Glomerular endothelial cell (primary cell): ENCODE measurements around the gene C16orf96. TPM values are rescaled to one million over a fixed set of nuclear protein-coding genes. Genes with fewer than 3 reads are reported as not detected.
"Not testable (repeated sequence)": the region's sequence is repeated elsewhere in the genome, so short reads cannot be mapped to it uniquely, and the experiment has no call there.

Experiments used
- DNase-seq: peaks from one replicate; pipeline ENCODE4 v3.0.0-alpha.2; 2011; ENCODE audit warnings: low read depth, low spot score; ENCODE audit errors: extremely low read depth
- total RNA-seq: library from RNA; depleted of rRNA; stranded (reverse); fragments of >200 nt; gene quantifications from 2 replicates; pipeline ENCODE4 v1.2.3, GENCODE V29; 2015

The C16orf96 gene
- total RNA-seq, 1 donor from 2014 or later = not detected

DNA sequence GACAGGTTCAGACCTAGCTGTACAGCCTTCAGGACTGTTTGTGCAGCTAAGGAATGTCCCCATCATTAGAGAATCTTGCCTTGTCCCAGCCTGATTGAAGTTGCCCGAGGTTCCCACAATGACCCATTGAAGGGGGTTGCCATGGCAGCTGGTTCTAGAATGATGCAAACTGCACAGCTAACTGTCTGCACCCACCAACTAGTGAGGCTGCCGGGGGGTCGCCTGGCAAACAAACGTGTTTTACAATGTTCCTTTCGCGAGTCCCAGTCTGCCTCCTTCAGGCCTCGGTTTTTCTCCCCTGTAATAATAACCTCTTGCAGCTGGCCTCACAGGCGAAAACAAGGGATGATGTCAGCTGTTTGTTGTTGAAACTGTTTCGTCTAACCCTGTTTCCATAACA, 5.5 kb downstream of the C16orf96 start:
- no peak for DNase-seq

DNA sequence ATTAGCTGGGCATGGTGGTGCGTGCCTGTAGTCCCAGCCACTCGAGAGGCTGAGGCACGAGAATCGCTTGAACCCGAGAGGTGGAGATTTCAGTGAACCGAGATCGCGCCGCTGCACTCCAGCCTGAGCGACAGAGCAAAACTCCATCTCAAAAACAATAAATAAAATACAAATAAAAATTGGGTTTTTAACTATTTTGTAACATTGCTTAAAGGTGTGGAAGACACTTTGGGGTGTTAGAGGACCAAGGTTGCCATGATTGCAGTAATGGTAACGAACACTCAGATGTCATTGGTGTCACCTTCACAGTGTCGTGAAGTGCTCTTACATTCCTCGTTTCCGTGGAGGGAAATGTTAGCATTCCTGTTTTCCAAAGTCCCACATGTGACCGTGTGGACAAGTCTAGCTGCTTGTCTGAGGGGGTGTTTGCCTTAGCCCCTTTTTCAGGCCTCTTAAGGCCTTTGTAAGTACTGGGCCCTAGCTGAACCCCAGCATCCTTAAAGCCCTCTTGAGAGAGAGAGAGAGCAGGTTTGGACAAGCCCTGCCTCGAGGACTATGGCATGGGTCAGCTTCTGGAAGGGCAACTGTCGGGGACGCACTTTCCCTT, 8.6 kb downstream of the C16orf96 start:
- no peak for DNase-seq

DNA sequence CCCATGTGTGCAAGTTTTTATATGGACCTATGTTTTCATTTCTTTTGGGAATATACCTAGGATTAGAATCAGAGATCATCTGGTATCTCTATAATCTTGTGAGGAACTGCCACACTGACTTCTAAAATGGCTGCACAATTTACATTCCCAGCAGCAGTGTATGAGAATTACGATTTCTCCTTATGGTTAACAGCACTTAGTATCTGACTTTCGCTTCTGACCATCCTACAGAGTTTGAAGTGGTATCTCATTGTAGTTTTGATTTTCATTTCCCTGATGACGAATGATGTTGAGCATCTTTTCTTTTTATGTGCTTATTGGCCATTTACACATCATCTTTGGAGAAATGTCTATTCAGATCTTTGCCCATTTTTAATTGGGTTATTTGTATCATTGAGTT, 10.0 kb downstream of the C16orf96 start:
- no peak for DNase-seq

DNA sequence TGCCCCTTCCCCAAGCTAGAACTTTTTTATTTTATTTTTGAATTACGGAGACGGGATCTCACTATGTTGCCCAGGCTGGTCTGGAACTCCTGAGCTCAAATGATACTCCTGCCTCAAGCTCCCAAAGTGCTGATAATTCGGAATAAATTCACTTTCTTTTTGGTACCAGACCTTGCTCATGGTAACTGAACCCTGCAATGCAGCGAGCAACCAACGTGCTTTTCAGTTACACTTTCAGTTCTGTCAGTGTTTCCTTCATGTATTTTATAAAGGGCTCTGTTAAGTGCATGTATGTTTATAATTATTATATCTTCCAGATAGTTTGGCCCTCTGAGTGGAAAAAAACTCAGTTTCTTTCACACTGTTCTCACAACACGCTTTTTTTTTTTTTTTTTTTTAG, 13.9 kb downstream of the C16orf96 start:
- no peak for DNase-seq

DNA sequence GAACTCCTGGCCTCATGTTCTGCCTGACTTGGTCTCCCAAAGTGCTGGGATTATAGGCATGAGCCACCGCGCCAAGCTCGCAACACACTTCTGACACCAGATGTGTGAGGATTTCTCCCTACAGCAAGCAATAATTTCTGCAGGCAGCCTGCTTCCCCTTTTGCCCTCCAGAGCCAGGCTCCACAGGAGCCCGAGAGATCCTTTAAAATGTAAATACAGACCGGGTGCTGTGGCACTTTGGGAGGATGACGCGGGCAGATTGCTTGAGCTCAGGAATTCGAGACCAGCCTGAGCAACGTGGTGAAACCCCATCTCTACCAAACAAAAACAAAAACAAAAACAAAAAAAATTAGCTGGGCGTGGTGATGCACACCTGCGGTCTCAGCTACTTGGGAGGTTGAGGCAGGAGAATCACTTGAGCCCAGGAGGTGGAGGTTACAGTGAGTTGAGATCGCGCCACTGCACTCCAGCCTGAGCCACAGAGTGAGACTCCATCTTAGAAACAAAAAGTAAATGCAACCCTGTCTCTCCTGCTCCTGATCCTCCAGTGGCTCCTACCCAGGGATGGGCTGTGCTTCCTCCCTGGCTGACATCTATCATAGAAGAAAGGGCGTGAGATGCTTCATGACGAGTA, 14.7 kb downstream of the C16orf96 start:
- no peak for DNase-seq

DNA sequence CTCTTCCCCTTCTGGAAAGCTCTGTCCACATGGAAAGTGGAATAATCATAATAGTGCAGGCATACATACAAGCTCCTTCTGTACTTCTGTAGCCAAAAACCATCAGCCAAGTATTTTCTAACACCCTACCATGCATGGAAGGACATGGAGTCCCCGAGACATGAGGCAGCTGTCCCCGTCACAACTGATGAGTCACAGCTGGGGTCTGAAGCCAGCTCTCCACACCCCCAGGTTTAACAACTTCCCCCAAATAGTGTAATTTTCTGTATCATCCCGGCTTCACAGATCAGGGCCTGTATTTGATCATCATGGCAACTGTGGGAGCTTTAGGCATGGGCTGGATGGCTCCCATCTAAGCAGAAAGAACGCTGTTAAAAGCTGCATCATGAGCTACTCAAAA, 16.6 kb downstream of the C16orf96 start:
- no peak for DNase-seq

DNA sequence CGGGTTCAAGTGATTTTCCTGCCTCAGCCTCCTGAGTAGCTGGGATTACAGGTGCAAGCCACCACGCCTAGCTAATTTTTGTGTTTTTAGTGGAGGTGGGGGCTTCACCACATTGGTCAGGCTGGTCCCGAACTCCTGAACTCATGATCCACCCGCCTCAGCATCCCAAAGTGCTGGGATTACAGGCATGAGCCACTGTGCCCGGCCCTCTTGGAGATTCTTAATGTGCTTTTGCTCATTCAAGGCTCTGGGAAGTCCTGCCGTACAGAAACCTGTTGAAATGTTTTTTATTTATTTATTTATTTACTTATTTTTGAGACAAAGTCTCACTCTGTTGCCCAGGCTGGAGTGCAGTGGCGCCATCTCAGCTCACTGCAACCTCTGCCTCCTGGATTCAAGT, 17.8 kb downstream of the C16orf96 start:
- not testable (repeated sequence) for DNase-seq

DNA sequence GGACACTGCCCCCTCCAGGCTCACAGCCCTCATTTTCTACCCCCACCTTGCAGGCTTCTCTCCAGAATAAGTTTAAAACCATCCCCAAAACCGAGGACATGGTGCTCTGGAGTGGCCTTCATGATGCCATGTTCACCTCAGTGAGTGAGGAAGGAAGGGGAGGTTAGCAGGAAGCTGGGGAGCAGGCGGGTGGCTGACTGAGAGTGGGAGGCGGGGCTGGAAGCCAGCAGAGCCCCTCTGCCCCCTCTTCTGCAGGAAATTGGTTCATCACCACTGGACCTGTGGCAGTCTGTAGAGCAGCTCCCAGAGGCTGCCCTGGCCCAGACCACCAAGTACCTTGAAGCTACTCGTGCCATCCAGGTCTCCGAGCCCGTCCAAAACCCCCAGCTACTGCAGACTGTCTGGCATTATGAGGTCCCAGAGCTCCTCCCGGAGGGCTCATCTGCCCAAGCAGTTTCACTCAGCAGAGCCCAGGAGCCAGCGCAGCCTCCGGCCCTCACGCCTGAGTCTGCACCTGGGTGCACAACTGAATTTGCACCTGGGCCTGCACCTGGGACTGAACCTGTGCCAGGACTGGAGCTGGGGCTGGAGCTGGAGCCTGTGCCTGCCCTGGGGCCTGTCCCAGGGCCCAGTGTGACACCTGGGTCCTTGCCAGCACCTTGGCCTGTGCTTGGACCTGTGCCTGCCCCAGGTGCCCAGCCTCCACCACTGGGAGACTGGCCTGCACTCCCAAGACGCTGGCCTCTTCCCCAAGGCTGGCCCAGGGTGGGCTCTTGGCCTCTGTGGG, 19.0 kb downstream of the C16orf96 start:
- DNase-seq = no peak

DNA sequence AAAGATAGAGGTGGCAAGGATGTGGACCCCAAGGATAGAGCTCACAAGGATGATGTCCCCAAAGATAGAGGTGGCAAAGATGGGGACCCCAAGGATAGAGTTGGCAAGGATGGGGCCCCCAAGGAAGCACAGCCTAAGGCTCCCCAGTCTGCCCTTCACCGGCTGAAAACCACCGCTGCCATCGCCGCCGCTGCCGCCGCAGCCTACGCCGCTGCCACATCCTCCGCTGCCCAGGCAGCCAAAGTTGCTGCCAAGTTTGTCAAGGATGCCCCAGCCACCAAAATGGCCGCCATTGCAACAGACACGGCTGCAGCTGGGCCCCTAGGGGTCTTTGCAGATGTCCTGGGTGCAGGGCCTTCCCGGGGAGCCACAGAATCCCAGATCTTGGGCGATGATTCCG, 19.9 kb downstream of the C16orf96 start:
- no peak for DNase-seq

DNA sequence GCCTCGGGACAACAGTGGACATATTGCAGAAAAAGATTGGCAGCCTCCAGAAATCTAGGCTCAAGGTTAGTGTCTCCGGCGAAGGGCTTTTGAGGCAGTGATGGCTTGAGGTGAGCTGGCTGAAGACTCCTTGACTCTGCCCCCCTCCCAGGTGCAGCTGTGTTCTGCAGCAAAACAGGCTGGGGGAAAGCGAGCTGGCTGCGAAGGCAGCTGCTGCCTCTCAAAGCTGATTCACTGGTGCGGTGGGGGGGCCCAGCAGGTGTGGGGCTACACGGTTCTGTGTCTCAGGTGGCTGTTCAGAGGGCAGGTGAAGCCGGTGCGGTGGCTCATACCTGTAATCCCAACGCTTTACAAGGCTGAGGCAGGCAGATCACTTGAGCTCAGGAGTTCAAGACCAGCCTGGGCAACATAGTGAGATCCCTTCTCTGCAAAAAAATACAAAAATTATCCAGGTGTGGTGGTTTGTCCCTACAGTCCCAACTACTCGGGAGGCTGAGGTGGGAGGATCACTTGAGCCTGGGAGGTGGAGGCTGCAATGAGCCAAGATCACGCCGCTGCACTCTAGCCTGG, 22.9 kb downstream of the C16orf96 start:
- DNase-seq = no peak

DNA sequence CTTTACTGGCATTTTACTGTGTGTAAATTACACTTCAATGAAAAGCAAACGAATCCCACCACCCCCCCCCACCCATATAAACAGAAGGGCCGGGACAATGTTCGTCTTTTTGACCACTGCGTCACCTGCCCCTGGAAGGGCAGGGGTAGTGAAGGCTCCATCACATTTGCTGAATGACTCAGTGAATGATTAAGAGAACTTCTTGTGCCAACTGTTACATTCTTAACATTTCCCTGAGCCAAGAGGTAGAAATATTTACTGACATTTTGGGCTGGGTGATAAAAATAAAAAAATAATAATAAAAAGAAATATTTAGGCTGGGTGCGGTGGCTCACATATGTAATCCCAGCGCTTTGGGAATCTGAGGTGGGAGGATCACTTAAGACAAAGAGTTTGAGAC, 24.1 kb downstream of the C16orf96 start:
- no peak for DNase-seq

DNA sequence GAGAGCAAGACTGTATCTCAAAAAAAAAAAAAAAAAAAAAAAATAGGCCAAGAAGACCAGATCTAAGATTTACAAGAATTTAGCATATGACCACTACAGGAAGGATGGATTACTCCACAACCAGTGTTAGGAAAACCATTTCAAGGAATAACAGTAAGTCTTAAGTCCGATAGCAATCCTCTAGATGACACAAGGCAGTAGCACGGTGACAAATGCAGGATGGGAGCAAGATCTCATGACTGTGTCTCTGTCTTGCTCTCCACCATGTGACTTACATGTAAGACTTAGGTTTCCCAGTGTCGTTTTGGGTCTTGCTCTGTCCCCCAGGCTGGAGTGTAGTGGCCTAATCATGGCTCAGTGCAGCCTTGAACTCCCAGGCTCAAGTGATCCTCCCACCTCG, 27.8 kb downstream of the C16orf96 start:
- DNase-seq = no peak

DNA sequence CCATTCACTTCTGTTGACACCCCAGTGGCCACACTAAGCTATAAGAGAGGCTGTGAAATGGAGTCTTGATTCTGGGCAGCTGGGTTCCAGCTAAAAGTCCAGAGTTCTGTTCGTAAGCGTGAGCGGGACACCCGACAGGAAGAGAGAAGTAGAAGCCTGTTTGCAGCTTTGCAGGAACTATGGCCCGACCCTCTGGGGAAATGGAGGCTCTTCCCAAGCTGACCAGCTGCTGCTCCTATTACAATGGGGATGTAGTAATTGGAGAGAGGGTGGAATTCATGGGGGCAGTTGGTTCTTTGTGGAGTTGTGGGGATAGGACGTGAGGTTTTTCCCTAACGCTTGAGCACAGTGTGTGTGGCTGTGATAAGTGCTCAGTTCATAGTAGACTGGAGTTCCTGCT, 30.2 kb downstream of the C16orf96 start:
- DNase-seq = no peak

DNA sequence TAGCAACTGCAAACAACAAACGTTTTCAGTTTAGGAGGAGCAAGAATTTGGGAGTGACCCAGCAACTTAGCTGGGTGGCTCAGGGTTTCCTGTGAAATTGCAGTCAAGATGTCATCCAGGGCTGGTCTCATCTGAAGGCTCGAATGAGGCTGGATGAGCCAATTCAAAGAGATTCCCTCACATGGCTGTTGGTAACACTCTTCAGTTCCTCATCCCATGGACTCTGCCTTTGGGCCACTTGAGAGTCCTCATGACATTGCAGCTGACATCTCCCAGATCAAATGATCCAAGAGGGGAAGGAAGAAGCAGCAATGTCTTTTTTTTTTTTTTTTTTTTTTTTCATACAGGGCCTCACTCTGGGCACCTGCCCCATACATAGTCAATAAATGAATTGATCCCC, 32.2 kb downstream of the C16orf96 start:
- DNase-seq = no peak

DNA sequence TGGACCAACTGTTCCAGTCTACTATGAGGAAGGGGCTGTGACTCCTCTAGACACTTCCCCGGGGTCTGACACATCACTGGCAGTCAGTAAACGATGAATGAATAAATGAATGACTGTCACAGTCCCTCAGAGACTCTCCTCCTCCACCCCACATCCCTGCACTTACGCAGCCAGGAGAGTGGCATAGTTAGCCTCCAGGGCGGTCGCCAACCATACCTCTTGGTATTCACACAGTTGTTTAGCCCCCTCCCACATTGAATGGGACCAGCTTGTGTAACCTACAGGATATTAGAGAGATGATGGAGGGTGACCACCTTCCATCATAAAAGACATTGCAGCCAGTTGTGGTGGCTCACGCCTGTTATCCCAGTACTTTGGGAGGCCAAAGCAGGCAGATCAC, 32.8 kb downstream of the C16orf96 start:
- DNase-seq = no peak

DNA sequence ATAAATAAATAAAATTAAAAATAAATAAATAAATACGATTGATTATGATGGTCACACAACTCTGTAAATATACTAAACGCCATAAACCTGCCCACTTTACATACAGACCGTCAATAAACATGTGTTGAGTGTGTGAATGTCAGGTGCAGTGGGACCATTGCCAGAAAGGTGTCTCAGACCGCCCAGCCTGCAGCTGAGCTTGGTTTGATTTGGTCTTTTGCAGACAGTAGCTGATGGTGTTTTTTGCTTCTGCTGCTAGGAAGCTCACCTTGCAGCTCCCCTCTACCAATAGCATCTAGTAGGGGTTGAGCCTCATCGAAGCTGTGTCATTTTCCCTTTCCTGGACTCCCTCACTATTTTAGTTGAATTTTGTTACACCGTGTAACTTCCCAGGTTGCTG, 35.1 kb downstream of the C16orf96 start:
- DNase-seq = no peak

DNA sequence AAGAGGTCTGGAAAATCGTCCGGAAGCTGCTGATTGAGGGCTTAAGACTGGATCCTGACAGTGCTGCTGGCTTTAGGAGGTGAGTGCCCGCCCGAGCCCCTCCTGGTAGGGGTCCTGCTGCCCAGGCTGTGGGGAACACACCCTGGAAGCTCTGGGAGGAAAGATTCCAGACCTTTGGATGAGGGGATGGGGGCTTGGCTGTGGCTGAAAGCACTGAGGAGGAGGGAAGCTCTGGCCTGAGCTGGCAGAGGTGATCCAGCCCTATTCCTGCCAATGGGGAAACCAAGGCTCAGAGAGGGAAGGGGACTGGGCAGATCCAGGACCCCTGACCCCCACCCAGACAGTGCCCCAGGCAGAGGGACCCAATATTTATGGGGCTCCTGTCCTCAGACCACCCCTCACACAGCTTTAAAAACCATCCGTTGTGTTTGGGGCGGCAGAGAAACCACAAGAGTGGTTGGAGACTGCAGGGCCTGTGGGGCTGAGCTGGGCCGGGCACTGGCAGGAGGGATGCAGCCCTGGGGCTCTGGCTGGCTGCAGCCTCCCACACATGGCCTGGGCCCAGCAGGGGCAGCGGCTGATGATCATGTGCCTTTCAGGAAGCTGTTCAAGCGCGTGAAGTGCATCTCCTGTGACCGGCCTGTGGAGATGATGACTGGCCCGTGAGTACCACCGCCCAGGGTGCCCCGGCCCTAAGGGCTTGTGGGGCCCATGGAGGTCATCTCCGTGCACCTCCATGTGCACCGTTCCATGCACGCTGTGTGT, 35.7 kb downstream of the C16orf96 start:
- no peak for DNase-seq

DNA sequence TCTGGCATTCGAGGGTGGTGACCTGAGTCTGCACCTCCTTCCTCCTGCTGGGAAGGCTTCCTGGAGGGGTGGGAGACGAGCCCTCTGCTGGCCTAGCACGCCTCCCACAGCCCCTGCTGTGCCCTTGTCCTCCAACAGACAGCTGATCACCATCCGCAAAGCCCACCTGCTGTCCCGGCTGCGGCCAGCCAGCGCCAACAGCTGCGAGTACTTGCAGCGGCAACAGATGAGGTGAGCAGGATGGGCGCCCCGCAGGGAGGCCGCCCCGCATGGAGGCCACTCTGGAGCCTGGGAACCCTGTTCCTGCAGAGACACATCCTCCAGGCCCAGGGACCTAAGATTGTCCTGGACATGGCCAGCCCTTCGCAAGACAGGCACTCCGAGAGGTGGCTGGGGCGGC, 36.9 kb downstream of the C16orf96 start:
- DNase-seq = no peak

DNA sequence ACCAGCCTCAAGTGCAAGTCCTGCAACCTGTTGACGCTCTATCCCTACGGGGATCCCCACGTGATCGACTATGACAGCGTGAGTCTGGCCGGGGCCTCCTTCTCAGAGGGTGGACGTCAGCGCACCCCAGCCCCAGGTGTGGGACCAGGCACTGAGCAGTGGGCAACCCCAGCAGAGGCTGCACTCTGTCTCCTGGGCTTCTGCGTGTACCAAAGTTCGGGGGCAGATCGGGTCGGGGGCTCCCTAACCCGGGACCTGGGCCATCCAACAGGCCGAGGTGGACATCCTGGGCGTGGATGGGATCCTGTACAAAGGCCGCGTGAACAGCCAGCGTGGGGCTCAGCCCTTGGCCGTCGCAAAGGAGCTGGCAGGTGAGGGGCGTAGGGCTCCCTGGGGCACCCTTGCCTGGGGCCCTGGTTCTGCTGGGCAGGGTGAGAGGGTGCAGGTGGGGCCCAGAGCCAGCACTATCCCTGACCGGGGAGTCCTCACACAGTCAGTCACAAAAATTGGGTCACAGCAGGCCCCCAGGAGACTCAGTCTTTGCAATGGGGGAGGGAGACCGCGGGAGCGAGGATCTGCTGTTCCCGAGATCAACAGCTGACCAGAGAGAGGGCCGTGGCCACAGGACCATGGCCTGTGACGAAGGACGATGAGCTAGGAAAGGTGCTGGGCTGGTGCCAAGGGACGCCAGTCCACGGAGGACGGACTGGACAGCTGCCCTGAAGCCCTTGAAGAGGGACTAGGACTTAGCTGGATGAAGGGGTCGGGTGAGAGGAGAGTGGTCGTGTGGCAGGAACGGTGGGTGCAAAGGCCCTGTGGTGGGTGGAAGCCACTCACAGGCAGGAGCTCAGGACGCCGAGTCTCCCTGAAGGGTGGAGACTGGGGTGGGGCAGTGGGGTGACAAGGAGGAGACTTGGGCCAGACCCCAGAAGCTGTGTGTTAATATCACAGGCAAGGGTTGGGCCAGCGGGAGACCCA, 38.6 kb downstream of the C16orf96 start:
- no peak for DNase-seq

DNA sequence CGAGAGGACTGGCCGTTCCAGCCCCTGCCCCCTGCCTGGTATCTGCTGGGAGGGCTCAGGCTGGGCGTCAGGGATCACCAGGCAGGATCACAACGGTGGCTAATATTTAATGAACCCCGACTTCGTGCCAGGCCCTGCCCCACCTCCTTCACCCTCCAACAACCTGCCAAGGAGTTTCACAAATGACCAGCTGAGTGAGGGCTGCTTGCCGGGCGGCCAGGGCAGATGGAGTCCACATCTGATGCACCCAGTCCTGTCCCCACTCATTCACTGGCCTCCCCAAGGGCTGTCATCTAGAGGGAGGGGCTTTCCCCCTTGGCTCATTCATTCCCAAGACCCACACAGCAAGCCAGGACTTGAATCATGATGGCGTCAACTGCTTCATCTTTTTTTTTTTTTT, 41.0 kb downstream of the C16orf96 start:
- no peak for DNase-seq
